DOHH2 (cell line): ENCODE data around the gene GPR176.

Experiments
- H3F3A ChIP-seq: fragments of 200-600 bp; sonication (generic), shearing (Covaris generic); 2 replicates; pipeline ENCODE4 v1.6.0; 2016; ENCODE audit warnings: antibody characterized with exemption, mild to moderate bottlenecking; ENCODE audit not compliant: control insufficient read depth, insufficient read depth
- H3K27ac ChIP-seq: fragments of 200-600 bp; sonication (generic); 2 replicates; pipeline ENCODE4 v1.5.1; 2014; ENCODE audit warnings: low read depth, mild to moderate bottlenecking, low read length, moderate library complexity
- H3K27me3 ChIP-seq: fragments of 200-600 bp; sonication (generic); 2 replicates; pipeline ENCODE4 v1.6.1; 2014; ENCODE audit warnings: mild to moderate bottlenecking, low read length, mixed read lengths; ENCODE audit not compliant: control insufficient read depth
- H3K36me3 ChIP-seq: fragments of 200-600 bp; sonication (generic); 2 replicates; pipeline ENCODE4 v1.6.1; 2014; ENCODE audit warnings: mild to moderate bottlenecking, low read length, moderate library complexity, mixed read lengths; ENCODE audit not compliant: control insufficient read depth
- H3K4me1 ChIP-seq: fragments of 200-600 bp; sonication (generic); 2 replicates; pipeline ENCODE4 v1.6.1; 2014; ENCODE audit warnings: mild to moderate bottlenecking, low read length, mixed read lengths; ENCODE audit not compliant: control insufficient read depth
- H3K4me2 ChIP-seq: fragments of 200-600 bp; sonication (generic); 2 replicates; pipeline ENCODE4 v1.6.0; 2014; ENCODE audit warnings: mild to moderate bottlenecking, low read length, moderate library complexity
- H3K4me3 ChIP-seq: fragments of 200-600 bp; sonication (generic); 2 replicates; pipeline ENCODE4 v1.5.1; 2014; ENCODE audit warnings: mild to moderate bottlenecking, low read length, mixed read lengths
- H3K79me2 ChIP-seq: fragments of 200-600 bp; sonication (generic); 2 replicates; pipeline ENCODE4 v1.6.1; 2014; ENCODE audit warnings: mild to moderate bottlenecking, low read length, mixed read lengths; ENCODE audit not compliant: control insufficient read depth
- H3K9me2 ChIP-seq: fragments of 200-600 bp; sonication (generic); replicated peaks from 2 replicates; pipeline ENCODE4 v1.6.1; 2014; ENCODE audit warnings: mild to moderate bottlenecking, low read length, mixed read lengths; ENCODE audit not compliant: control insufficient read depth
- H3K9me3 ChIP-seq: fragments of 200-600 bp; sonication (generic); 2 replicates; pipeline ENCODE4 v1.6.1; 2014; ENCODE audit warnings: antibody characterized with exemption, low read length, mixed read lengths; ENCODE audit not compliant: control insufficient read depth, insufficient read depth
- H4K20me1 ChIP-seq: fragments of 200-600 bp; sonication (generic); 2 replicates; pipeline ENCODE4 v1.6.0; 2014; ENCODE audit warnings: low read depth, mild to moderate bottlenecking, antibody characterized with exemption, low read length, moderate library complexity; ENCODE audit not compliant: control insufficient read depth, insufficient read depth
- EZH2phosphoT487 ChIP-seq: fragments of 200-600 bp; sonication (generic); IDR thresholded peaks from 2 replicates; pipeline ENCODE4 v1.6.1; 2017; ENCODE audit warnings: borderline replicate concordance, mild to moderate bottlenecking, antibody characterized with exemption, low read length, moderate library complexity, mixed read lengths
- TF ChIP-seq, protein P1 (sequence below): fragments of 200-600 bp; sonication (generic); IDR thresholded peaks from one replicate; pipeline ENCODE4 v1.5.1; 2014; ENCODE audit warnings: antibody characterized with exemption, mild to moderate bottlenecking, low read depth, low read length; ENCODE audit not compliant: poor library complexity, severe bottlenecking

GPR176 gene

GRCh38 chr15:39834256-39834655 is 85.8 kb downstream of the GPR176 start:
- no peaks in the 10 kb centered on the region for H4K20me1 ChIP-seq
- H3K9me2 ChIP-seq: no peaks in the 10 kb centered on the region; the same call in 1 of the 2 replicates
- no peak overlapping the region for H3K27ac ChIP-seq
- peaks cover 3% of the 10 kb centered on the region for H3K27me3 ChIP-seq
- no peak overlapping the region for H3K4me2 ChIP-seq
- no peak for TF ChIP-seq EZH2phosphoT487
- TF ChIP-seq, protein P1, sequence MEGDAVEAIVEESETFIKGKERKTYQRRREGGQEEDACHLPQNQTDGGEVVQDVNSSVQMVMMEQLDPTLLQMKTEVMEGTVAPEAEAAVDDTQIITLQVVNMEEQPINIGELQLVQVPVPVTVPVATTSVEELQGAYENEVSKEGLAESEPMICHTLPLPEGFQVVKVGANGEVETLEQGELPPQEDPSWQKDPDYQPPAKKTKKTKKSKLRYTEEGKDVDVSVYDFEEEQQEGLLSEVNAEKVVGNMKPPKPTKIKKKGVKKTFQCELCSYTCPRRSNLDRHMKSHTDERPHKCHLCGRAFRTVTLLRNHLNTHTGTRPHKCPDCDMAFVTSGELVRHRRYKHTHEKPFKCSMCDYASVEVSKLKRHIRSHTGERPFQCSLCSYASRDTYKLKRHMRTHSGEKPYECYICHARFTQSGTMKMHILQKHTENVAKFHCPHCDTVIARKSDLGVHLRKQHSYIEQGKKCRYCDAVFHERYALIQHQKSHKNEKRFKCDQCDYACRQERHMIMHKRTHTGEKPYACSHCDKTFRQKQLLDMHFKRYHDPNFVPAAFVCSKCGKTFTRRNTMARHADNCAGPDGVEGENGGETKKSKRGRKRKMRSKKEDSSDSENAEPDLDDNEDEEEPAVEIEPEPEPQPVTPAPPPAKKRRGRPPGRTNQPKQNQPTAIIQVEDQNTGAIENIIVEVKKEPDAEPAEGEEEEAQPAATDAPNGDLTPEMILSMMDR: no peak
- no peak overlapping the region for H3K4me3 ChIP-seq
- no peaks in the 10 kb centered on the region for H3K4me1 ChIP-seq
- H3K36me3 ChIP-seq: no peaks in the 10 kb centered on the region
- no peaks in the 10 kb centered on the region for H3K9me3 ChIP-seq
- H3K79me2 ChIP-seq: no peaks in the 10 kb centered on the region
- H3F3A ChIP-seq: no peaks in the 10 kb centered on the region

- Histone ChIP-seq H3K79me2 (no peaks in the 10 kb centered on the region), H3K9me2 (no peaks in the 10 kb centered on the region; the same call in 1 of the 2 replicates), H3F3A (no peaks in the 10 kb centered on the region), H3K9me3 (no peaks in the 10 kb centered on the region), H3K4me3 (no peak overlapping the region), H3K36me3 (no peaks in the 10 kb centered on the region), H4K20me1 (no peaks in the 10 kb centered on the region), H3K27me3 (peaks cover 10% of the 10 kb centered on the region), H3K4me2 (no peak overlapping the region), H3K4me1 (no peaks in the 10 kb centered on the region), H3K27ac (no peak overlapping the region)
- TF ChIP-seq, protein P1: no peak
- TF ChIP-seq EZH2phosphoT487: no peak
Measured at GRCh38 chr15:39833515-39833981, 86.5 kb downstream of the GPR176 start.

- Histone ChIP-seq H3K4me2 (no peak overlapping the region), H4K20me1 (no peaks in the 10 kb centered on the region), H3K27me3 (peaks cover 10% of the 10 kb centered on the region), H3K9me3 (no peaks in the 10 kb centered on the region), H3K9me2 (no peaks in the 10 kb centered on the region), H3F3A (no peaks in the 10 kb centered on the region), H3K36me3 (no peaks in the 10 kb centered on the region), H3K79me2 (no peaks in the 10 kb centered on the region), H3K27ac (no peak overlapping the region), H3K4me1 (no peaks in the 10 kb centered on the region), H3K4me3 (no peak overlapping the region)
- TF ChIP-seq EZH2phosphoT487: no peak
- TF ChIP-seq, protein P1: no peak
Measured at GRCh38 chr15:39830166-39830565, 89.9 kb downstream of the GPR176 start.
